HG03159 (cell line): ENCODE results near the gene AGMAT.

Source experiments
- ATAC-seq: cut with Tn5 transposase; IDR thresholded peaks from one replicate; pipeline ENCODE4 v1.9.1; 2021; ENCODE audit warnings: mild to moderate bottlenecking, moderate library complexity; ENCODE audit not compliant: unreplicated experiment

Gene AGMAT

GRCh38 chr1:15570861-15571260 is 14.0 kb downstream of the AGMAT start:
- no peak for ATAC-seq

- no peak for ATAC-seq
These were observed 16.3 kb downstream of the AGMAT start for GRCh38 chr1:15568387-15569073.

- ATAC-seq, result no peak
These were observed 25.6 kb downstream of the AGMAT start for GRCh38 chr1:15559189-15559810.

GRCh38 chr1:15558516-15558915 is 26.3 kb downstream of the AGMAT start:
- no peak for ATAC-seq

GRCh38 chr1:15557594-15557993 is 27.3 kb downstream of the AGMAT start:
- no peak for ATAC-seq

GRCh38 chr1:15557008-15557407 is 27.8 kb downstream of the AGMAT start:
- ATAC-seq, result no peak

- ATAC-seq, result no peak
These were observed 34.3 kb downstream of the AGMAT start for GRCh38 chr1:15550573-15550972.

- no peak for ATAC-seq
These were observed 38.2 kb downstream of the AGMAT start for GRCh38 chr1:15546641-15547040.

- no peak for ATAC-seq
These were observed 41.0 kb downstream of the AGMAT start for GRCh38 chr1:15543589-15544568.

GRCh38 chr1:15543251-15543588 is 41.6 kb downstream of the AGMAT start:
- ATAC-seq, result no peak

- no peak for ATAC-seq
These were observed 42.2 kb downstream of the AGMAT start for GRCh38 chr1:15542388-15543250.

- ATAC-seq, result no peak
These were observed 43.5 kb downstream of the AGMAT start for GRCh38 chr1:15541231-15541792.

- no peak for ATAC-seq
These were observed 44.7 kb downstream of the AGMAT start for GRCh38 chr1:15540186-15540585.

- no peak for ATAC-seq
These were observed 46.1 kb downstream of the AGMAT start for GRCh38 chr1:15538771-15539170.

GRCh38 chr1:15531682-15532081 is 53.2 kb downstream of the AGMAT start:
- no peak for ATAC-seq

- ATAC-seq, result no peak
These were observed 53.8 kb downstream of the AGMAT start for GRCh38 chr1:15531003-15531402.

GRCh38 chr1:15526490-15527339 is 58.1 kb downstream of the AGMAT start, which contains the start of gene DNAJC16:
Gene DNAJC16, plus strand, starts transcription at chr1:15526848. Its CDS starts 2,258 bp downstream, at chr1:15529106.
- ATAC-seq, result peak; percentile 55

GRCh38 chr1:15526021-15526489 is 58.8 kb downstream of the AGMAT start:
- ATAC-seq, result no peak
